ENCODE measurements around the gene UBE2E2.
"Not testable (repeated sequence)": the region's sequence is repeated elsewhere in the genome, so short reads cannot be mapped to it uniquely, and the experiment has no call there.

UBE2E2 gene

DNA sequence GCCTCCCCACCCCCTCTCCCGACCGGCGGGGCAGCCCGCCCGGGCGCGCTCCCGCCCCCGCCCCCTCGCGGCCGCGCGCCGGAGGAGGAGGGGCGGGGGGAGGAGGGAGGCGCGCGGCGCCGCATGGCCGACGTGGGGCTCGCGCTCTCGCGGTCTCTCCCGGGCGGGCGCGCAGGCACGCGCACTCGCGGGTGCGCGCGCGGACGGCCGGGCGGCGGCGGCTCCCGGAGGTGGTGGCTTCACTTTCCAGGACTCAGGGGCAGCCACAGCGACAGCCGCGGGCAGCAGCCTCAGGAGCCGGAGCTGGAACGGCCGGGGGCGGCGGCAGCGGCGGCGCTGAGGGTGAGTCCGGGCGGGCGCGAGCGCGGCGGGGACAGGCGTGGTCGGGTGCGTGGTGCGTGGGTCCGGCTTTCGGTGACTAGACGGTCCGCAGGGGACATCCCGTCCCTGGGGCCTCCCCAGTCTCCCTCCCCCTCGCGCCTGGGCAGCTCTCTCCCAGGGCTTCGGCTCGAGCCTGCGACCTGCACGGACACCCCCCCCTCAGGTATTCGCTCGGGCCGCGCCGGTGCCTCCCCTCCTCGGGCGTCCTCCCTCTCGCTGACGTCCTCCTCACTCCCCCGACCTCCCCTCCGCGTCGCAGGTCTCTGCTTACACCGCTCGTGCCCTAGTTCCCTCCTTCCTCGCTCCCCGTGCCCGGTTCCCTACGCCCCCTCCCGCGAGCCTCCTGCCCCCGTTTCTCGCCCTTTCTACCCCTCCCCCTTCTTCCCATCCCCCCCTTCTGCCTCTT, at the start of gene UBE2E2:
Gene UBE2E2, plus strand, starts transcription at position 407 of the 787 bp plus-strand sequence.
- no peak for DNase-seq

- DNase-seq, result no peak
Measured at GRCh38 chr3:23153436-23153835, 49.7 kb upstream of the UBE2E2 start.

DNA sequence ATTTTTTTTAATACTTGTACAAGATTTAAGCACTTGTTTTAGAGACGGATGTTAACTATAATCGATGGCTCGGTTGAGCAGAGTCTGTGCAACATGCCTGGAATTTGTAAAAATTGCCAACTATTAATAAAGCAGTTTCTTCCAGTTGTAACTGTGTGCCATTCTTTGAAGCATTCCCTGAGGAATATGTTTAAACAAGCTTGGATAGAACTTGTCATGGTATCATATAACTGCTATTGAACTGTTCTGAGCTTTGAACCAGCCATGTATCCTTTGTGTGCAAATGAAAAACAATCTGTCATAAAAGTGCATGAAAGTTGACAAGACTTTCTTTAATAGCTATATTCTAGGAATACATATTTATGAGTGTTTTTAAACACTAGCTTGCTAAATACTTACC, 45.8 kb upstream of the UBE2E2 start:
- no peak for DNase-seq

DNA sequence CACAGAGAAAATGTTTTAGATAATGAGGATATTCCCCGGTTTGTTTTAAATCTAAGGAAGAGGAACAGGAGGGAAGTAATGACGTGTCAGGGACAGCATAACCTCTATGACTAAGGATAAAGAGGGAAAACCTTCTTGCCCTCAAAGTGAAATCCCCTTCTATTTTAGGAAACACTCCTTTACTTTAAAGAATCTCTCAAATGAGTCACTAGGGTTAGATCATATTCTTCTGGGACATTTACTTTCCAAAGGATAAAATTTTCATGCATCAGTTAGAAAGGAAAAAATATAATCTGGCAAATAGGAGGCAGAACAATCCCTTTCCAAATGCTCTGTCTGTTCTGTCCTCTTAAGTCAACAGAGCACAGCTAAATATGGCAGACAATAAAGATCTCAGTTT, 43.2 kb upstream of the UBE2E2 start:
- no peak for DNase-seq

- no peak for DNase-seq
Measured at GRCh38 chr3:23161308-23161707, 41.8 kb upstream of the UBE2E2 start.

DNA sequence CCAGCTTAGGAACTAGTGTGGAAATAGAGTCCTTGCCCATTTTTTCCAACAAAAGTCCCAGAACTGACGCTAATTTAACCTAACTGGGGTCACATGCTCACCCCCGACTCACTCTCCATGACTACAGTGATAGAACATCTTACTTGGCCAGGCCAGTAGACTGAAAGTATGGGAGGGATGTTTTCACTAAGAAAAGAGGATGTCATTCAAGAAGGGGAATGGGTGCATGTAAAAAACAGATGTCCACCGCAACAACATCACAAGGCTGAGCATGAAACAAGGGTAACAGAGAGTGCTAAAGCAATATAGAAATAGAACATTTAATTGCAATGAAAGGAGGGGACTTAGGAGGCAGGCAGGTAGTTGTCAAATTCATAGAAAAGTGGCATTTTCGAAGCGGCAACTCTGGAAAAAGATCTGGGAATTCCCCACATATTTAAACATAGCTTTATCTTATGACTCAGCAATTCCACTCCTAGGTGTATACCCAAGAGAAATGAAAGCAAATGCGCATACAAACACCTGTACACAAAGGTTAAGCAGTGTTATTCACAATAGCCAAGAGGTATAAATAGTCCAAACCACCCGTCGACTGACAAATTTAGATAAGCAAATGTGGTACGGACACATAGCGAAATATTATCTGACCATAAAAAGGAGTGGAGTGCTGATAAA, 41.1 kb upstream of the UBE2E2 start:
- DNase-seq, result no peak

GRCh38 chr3:23162934-23163333, 40.2 kb upstream of the UBE2E2 start:
- DNase-seq, result no peak

GRCh38 chr3:23164746-23165145, 38.4 kb upstream of the UBE2E2 start:
- no peak for DNase-seq

GRCh38 chr3:23165571-23165970, 37.6 kb upstream of the UBE2E2 start:
- no peak for DNase-seq

DNA sequence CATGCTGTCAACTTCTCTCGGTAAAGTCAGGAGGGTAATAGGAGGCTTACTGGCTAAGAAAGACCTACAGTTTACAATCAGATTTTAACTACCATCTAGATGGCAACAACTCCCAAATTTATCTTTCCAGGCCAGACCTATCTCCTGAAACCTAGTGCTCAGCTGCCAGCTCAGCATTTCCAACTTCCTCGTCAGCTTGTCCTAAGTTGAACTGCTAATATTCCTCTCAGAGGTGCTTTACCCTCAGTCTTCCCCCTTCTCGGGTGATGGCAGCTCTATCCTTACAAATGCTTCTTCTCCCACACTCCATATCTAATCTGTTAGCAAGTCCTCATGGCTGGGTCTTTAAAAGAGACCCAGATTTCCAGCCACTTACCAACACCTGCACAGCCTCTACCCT, 36.9 kb upstream of the UBE2E2 start:
- DNase-seq, result no peak

DNA sequence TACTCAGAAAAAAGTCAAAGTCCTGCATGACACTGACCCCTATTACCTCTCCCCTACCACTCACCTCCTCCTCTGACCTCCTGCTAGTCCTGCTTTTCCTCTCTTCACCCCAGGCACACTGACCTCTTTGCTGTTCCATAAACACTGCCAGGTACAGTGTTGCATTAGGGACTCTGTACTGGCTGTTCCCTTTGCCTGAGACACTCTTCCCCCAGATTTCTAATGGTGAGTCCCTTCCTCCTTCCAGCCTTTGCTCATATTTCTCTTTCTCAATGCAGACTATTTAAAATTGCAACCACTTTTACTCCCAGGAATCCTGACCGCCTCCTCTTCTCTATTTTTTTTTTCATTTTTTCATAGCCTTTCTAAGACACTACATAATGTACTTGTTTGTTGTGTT, 36.3 kb upstream of the UBE2E2 start:
- no peak for DNase-seq

- no peak for DNase-seq
Measured at GRCh38 chr3:23169551-23169950, 33.6 kb upstream of the UBE2E2 start.

- DNase-seq, result no peak
Measured at GRCh38 chr3:23170291-23170690, 32.8 kb upstream of the UBE2E2 start.

- DNase-seq, result no peak
Measured at GRCh38 chr3:23172059-23172458, 31.1 kb upstream of the UBE2E2 start.

GRCh38 chr3:23174426-23175039, 28.6 kb upstream of the UBE2E2 start:
- DNase-seq, result no peak

GRCh38 chr3:23175341-23176083, 27.6 kb upstream of the UBE2E2 start:
- DNase-seq, result no peak

- not testable (repeated sequence) for DNase-seq
Measured at GRCh38 chr3:23176839-23177238, 26.3 kb upstream of the UBE2E2 start.

GRCh38 chr3:23182996-23183513, 20.1 kb upstream of the UBE2E2 start:
- no peak for DNase-seq

DNA sequence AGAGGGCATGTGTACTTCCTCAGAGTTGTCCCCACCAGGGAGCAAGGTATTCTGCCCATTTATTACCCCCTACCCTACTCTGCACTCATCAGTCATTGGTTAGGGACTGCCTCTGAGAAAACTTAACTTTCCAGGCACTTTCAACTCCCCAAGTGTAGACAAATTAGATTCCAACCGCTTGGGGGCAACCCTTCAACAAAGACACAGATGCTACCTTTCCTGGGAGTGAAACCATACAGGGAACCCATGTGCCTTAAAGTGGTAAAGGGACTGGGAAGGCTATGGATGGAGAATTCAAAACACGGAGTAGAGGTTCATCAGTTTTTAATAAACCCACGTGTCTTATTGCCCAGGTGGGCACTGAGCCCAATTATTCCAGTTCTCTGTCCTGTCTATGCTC, 19.4 kb upstream of the UBE2E2 start:
- no peak for DNase-seq

DNA sequence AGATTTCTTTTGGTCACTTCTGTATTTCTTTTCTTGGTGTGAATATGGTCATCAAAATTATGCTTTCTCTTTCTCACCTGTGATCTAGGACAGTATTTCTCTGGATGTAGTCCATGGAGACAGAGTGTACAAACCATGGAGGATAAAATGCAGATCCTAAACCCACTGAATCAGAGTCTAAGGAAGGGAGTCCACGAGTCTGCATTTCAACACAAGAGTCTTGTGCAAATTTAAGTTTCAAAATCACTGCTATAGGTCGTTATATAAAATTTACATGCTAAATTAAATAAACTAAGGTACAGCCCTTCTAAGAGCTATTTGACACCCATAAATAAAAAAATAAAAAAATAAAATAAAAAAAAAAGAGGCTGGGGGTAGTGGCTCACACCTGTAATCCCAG, 17.3 kb upstream of the UBE2E2 start:
- no peak for DNase-seq

- peak; percentile 21 for DNase-seq
Measured at GRCh38 chr3:23189187-23189586, 13.9 kb upstream of the UBE2E2 start.

DNA sequence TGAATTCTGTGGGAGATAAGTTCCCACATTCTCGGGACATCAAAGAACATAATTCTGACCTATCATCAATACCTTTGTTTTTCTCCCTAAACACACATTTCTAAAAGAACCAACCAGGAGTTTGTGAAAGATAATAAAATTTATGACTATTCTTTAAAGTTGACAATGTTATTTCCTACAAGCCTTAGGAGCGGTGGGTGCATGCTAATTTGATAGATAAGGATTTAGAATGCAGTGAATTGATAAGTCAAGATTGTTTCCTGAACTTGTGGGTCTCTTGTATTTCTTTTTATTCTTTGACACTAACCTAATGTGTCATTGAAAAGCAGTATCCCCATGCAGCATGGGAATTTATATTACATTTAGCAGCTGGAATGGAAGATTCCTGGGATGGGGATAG, 10.3 kb upstream of the UBE2E2 start:
- no peak for DNase-seq

- DNase-seq, result no peak
Measured at GRCh38 chr3:23193831-23194230, 9.3 kb upstream of the UBE2E2 start.

Measured in MV-4-11 (cell line).